ENCODE measurements around the gene NPTX1.

NPTX1 gene

GRCh38 chr17:80456465-80457235 is 19.8 kb downstream of the NPTX1 start:
- peak; percentile 75 for DNase-seq

- no peak for DNase-seq
These were observed 20.6 kb downstream of the NPTX1 start for GRCh38 chr17:80455784-80456183.

- no peak for DNase-seq
These were observed 21.1 kb downstream of the NPTX1 start for GRCh38 chr17:80455336-80455710.

- DNase-seq: peak; percentile 97
These were observed 21.7 kb downstream of the NPTX1 start for GRCh38 chr17:80454557-80455335.

- DNase-seq: no peak
These were observed 22.3 kb downstream of the NPTX1 start for GRCh38 chr17:80453998-80454556.

- no peak for DNase-seq
These were observed 23.0 kb downstream of the NPTX1 start for GRCh38 chr17:80453126-80453997.

- no peak for DNase-seq
These were observed 24.1 kb downstream of the NPTX1 start for GRCh38 chr17:80452173-80452915.

GRCh38 chr17:80451104-80451775 is 25.2 kb downstream of the NPTX1 start:
- DNase-seq: no peak

GRCh38 chr17:80449930-80450576 is 26.4 kb downstream of the NPTX1 start:
- DNase-seq: no peak

GRCh38 chr17:80449194-80449929 is 27.0 kb downstream of the NPTX1 start:
- DNase-seq: no peak

- DNase-seq: no peak
These were observed 28.6 kb downstream of the NPTX1 start for GRCh38 chr17:80447790-80448189.

GRCh38 chr17:80446645-80447405 is 29.6 kb downstream of the NPTX1 start:
- DNase-seq: no peak

- DNase-seq: no peak
These were observed 30.7 kb downstream of the NPTX1 start for GRCh38 chr17:80445726-80446110.

GRCh38 chr17:80445007-80445725 is 31.2 kb downstream of the NPTX1 start:
- no peak for DNase-seq

- DNase-seq: no peak
These were observed 31.8 kb downstream of the NPTX1 start for GRCh38 chr17:80444644-80444979.

- DNase-seq: no peak
These were observed 32.3 kb downstream of the NPTX1 start for GRCh38 chr17:80443916-80444643.

GRCh38 chr17:80443498-80443897 is 32.9 kb downstream of the NPTX1 start:
- no peak for DNase-seq

GRCh38 chr17:80442764-80443163 is 33.6 kb downstream of the NPTX1 start:
- no peak for DNase-seq
